Kidney (tissue), 14 donors: ENCODE data around the gene ELK4. TPM values are rescaled to one million over a fixed set of nuclear protein-coding genes. Genes with fewer than 3 reads are reported as not detected.

Source experiments
- DNase-seq, 5 donors: peaks; one replicate each; pipeline ENCODE4 v3.0.0-alpha.2; 2013 to 2020
- FAIRE-seq: peaks from 2 replicates; lab custom pipeline; 2012; peaks lifted over from hg19 to GRCh38; lab: Jason Lieb, UNC
- H3K27ac ChIP-seq, 2 donors: one replicate each; pipeline ENCODE4 v1.7.0; 2013; ENCODE audit warnings: low read depth in 2 of 2, low read length in 2 of 2, inconsistent platforms in 1 of 2
- H3K27me3 ChIP-seq: one replicate; pipeline ENCODE4 v1.7.1; 2013; ENCODE audit warnings: low read length, inconsistent platforms; ENCODE audit not compliant: control insufficient read depth, insufficient read depth
- H3K36me3 ChIP-seq, 3 donors: one replicate each; pipeline versions ENCODE4 v1.7.0 to v1.7.1; 2013; ENCODE audit warnings: low read length in 3 of 3, control low read depth in 1 of 3, inconsistent platforms in 1 of 3; ENCODE audit not compliant: insufficient read depth in 3 of 3, control insufficient read depth in 2 of 3
- H3K4me1 ChIP-seq, 3 donors: one replicate each; pipeline versions ENCODE4 v1.7.0 to v1.7.1; 2013; ENCODE audit warnings: low read length in 3 of 3, inconsistent platforms in 1 of 3, low read depth in 1 of 3; ENCODE audit not compliant: control insufficient read depth in 2 of 3, insufficient read depth in 2 of 3
- H3K4me3 ChIP-seq, 3 donors: one replicate each; pipeline versions ENCODE4 v1.7.0 to v1.8.1; 2013; ENCODE audit warnings: low read length in 3 of 3, control low read depth in 1 of 3, inconsistent platforms in 1 of 3
- H3K9ac ChIP-seq, 3 donors: one replicate each; pipeline versions ENCODE4 v1.7.0 to v1.7.1; 2013; ENCODE audit warnings: low read length in 3 of 3, control low read depth in 1 of 3, inconsistent platforms in 1 of 3
- H3K9me3 ChIP-seq, 3 donors: one replicate each; pipeline versions ENCODE4 v1.7.0 to v1.7.1; 2013; ENCODE audit warnings: low read length in 3 of 3, control low read depth in 1 of 3, inconsistent platforms in 1 of 3; ENCODE audit not compliant: control insufficient read depth in 2 of 3, insufficient read depth in 1 of 3
- intact Hi-C: fragments of 100-400 bp; cut with DNase I; formaldehyde crosslinking; loops from one replicate; pipeline ENCODE4 v1.11.1; 2022
- polyA plus RNA-seq: library from polyadenylated mRNA; stranded (reverse); fragments of 350-450 nt; fragmentation: Illumina TruSeq; extraction: RNeasy Lipid Tissue Mini Kit (QIAGEN cat#74804); gene quantifications from one replicate; pipeline ENCODE4 v1.2.3, GENCODE V29; 2014; ENCODE audit warnings: low read depth, low replicate concordance; ENCODE audit not compliant: insufficient read depth
- total RNA-seq: library from RNA; stranded (reverse); fragmentation: NEBNext Ultra II Directional; extraction: Animal tissue kit (Norgen Biotek cat#: 25700); gene quantifications from one replicate; pipeline ENCODE4 v1.2.1, GENCODE V29; 2021
- TF ChIP-seq, protein P1 (sequence below): IDR thresholded peaks from 3 replicates; pipeline ENCODE4 v1.5.1; 2012; ENCODE audit warnings: mild to moderate bottlenecking, moderate library complexity, borderline replicate concordance; ENCODE audit not compliant: insufficient read depth; ENCODE audit errors: extremely low read depth
- donor health status: control.
- donor health status: control.
- donor health status: control.
- donor health status: control.
- donor health status: control.
- donor health status: DM: yes; HTN: yes; CAD: no.
- donor health status: Normal renal cell carcinoma (clear cell type).

The ELK4 gene
- total and polyA plus RNA-seq, 2 donors from 2014 or later: 4.2 to 87.3 TPM

DNA sequence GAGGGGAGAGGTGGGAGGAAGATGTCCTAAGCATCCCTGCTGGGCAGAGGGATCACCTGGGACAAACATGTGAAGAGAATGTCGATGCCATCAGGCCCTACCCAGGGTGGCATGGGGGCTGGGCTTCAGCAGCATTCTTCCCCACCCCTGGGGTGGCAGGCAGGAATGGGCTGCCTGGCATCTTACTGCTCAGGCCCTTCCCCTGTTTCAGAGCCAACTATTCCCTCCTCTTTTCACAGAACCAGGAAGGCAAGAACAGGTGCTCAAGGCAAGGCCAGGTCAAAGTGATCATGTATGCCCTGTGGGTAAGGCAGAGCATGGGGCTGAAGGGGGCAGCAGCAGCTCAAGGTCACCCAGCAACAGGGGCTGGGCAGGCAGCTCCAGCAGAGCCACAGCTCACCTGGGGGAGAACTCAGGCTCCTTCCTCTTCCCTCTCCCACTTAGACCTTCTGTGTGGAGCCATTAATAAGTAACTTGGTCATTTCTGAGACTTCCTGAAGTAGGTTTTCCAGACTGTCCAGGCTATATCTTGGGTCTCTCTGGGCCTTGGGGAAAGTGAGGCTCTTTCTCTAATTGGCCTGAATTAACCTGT is 56.4 kb downstream of the ELK4 start:
- DNase-seq (peak in 2 of 5 donors; percentile 35 to 56), FAIRE-seq (no peak)
- peak overlapping the region in 2 of 3 donors; percentile 26 to 27 for H3K9ac ChIP-seq

DNA sequence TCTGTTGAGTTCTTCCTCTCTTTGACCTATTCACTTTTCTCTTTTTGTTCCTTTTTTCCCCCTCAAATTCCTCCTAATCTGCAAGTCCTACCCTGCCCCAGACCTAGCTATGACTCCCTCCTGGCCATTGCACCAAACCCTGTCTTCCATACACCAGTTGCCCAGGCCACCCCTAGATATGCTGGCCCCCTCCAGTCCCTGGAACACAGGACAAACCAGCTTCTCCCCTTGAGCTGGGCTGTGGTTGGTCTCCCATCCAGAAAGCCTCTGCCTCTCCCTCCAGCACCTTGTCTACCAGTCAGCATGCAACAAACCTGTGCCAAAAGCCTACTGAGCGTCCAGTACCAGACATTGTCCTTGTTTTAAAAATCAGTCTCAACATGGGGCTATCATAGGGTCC is 59.4 kb downstream of the ELK4 start:
- Histone ChIP-seq H3K27me3 (peaks cover 3% of the 10 kb centered on the region), H3K36me3 (no peaks in the 10 kb centered on the region), H3K9me3 (no peaks in the 10 kb centered on the region), H3K27ac (peak overlapping the region in 1 of 2 donors; percentile 20), H3K4me1 (peaks cover 0 to 20% (median 11%) of the 10 kb centered on the region in 3 donors), H3K4me3 (no peak overlapping the region), H3K9ac (peak overlapping the region in 1 of 3 donors; percentile 34)
- intact Hi-C loops: no loop called here
- TF ChIP-seq, protein P1, sequence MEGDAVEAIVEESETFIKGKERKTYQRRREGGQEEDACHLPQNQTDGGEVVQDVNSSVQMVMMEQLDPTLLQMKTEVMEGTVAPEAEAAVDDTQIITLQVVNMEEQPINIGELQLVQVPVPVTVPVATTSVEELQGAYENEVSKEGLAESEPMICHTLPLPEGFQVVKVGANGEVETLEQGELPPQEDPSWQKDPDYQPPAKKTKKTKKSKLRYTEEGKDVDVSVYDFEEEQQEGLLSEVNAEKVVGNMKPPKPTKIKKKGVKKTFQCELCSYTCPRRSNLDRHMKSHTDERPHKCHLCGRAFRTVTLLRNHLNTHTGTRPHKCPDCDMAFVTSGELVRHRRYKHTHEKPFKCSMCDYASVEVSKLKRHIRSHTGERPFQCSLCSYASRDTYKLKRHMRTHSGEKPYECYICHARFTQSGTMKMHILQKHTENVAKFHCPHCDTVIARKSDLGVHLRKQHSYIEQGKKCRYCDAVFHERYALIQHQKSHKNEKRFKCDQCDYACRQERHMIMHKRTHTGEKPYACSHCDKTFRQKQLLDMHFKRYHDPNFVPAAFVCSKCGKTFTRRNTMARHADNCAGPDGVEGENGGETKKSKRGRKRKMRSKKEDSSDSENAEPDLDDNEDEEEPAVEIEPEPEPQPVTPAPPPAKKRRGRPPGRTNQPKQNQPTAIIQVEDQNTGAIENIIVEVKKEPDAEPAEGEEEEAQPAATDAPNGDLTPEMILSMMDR: no peak
- DNase-seq (peak in 1 of 5 donors; percentile 1), FAIRE-seq (no peak)

More for the DNA sequence above, 56.4 kb downstream of the ELK4 start:
- TF ChIP-seq, protein P1: no peak
- intact Hi-C loops: no loop called here
- no peak overlapping the region for H3K4me3 ChIP-seq
- no peaks in the 10 kb centered on the region for H3K36me3 ChIP-seq
- H3K27ac ChIP-seq: peak overlapping the region; percentile 72 to 86
- peaks cover 0 to 14% (median 11%) of the 10 kb centered on the region in 3 donors for H3K4me1 ChIP-seq
- H3K27me3 ChIP-seq: no peaks in the 10 kb centered on the region
- H3K9me3 ChIP-seq: no peaks in the 10 kb centered on the region

DNA sequence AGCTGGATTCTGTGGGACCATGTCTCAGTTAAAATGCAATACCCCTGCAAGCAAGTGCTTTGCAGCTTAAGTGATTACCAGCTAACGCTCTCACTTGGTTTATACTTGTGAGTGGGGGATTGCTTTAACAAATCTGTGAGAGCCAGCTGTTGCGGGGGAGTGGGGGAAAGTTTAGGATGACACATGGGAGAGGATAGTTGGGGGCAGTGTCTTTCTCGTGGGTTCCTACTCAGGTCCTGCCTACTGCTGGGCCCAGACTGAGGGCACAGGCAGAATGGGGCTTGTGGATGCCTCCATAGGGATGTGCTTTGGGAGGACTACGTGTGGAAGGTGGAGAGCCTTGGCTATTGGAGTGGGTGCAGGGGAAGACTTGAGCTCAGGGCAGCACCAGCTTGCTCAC is 60.1 kb downstream of the ELK4 start:
- no peaks in the 10 kb centered on the region for H3K36me3 ChIP-seq
- no peaks in the 10 kb centered on the region for H3K9me3 ChIP-seq
- peak overlapping the region in 1 of 2 donors; percentile 32 for H3K27ac ChIP-seq
- TF ChIP-seq, protein P1: no peak
- DNase-seq (peak in 3 of 5 donors; percentile 60 to 65 (median 65)), FAIRE-seq (no peak)
- peak overlapping the region in 1 of 3 donors; percentile 34 for H3K9ac ChIP-seq
- peaks cover 3% of the 10 kb centered on the region for H3K27me3 ChIP-seq
- H3K4me3 ChIP-seq: peak overlapping the region in 1 of 3 donors; percentile 48
- peaks cover 0 to 19% (median 11%) of the 10 kb centered on the region in 3 donors for H3K4me1 ChIP-seq
- intact Hi-C loops: no loop called here
